Parathyroid adenoma (tissue), 2 donors: ENCODE results near the gene SUPT3H.
"Not testable (repeated sequence)": the region's sequence is repeated elsewhere in the genome, so short reads cannot be mapped to it uniquely, and the experiment has no call there.

Source experiments
- H2AFZ ChIP-seq: fragments of 300-600 bp; sonication (generic); one replicate; pipeline ENCODE4 v1.7.0; 2017; ENCODE audit warnings: antibody characterized with exemption, mild to moderate bottlenecking
- H3K27ac ChIP-seq: fragments of 300-600 bp; sonication (generic); one replicate; pipeline ENCODE4 v1.7.0; 2017
- H3K27me3 ChIP-seq: fragments of 300-600 bp; sonication (generic); one replicate; pipeline ENCODE4 v1.7.0; 2017; ENCODE audit warnings: low read length; ENCODE audit not compliant: control insufficient read depth, insufficient read depth
- H3K36me3 ChIP-seq: fragments of 300-600 bp; sonication (generic); one replicate; pipeline ENCODE4 v1.7.0; 2017; ENCODE audit warnings: low read length; ENCODE audit not compliant: control insufficient read depth, insufficient read depth
- H3K4me1 ChIP-seq: fragments of 300-600 bp; sonication (generic); one replicate; pipeline ENCODE4 v1.7.0; 2017; ENCODE audit warnings: control low read depth
- H3K4me2 ChIP-seq: fragments of 300-600 bp; sonication (generic); one replicate; pipeline ENCODE4 v1.7.0; 2017; ENCODE audit warnings: low read length
- H3K4me3 ChIP-seq: fragments of 300-600 bp; sonication (generic); one replicate; pipeline ENCODE4 v1.7.0; 2017; ENCODE audit warnings: low read depth, low read length
- H3K79me2 ChIP-seq: fragments of 300-600 bp; sonication (generic); one replicate; pipeline ENCODE4 v1.7.0; 2017; ENCODE audit warnings: control low read depth
- H3K9ac ChIP-seq: fragments of 300-600 bp; sonication (generic); one replicate; pipeline ENCODE4 v1.7.0; 2017; ENCODE audit warnings: mild to moderate bottlenecking
- H3K9me3 ChIP-seq: fragments of 300-600 bp; sonication (generic); one replicate; pipeline ENCODE4 v1.7.0; 2017; ENCODE audit warnings: low read length; ENCODE audit not compliant: control insufficient read depth
- TF ChIP-seq, protein P1 (sequence below): fragments of 300-600 bp; sonication (generic); IDR thresholded peaks from one replicate; pipeline ENCODE4 v1.7.0; 2017; ENCODE audit warnings: antibody characterized with exemption, mild to moderate bottlenecking
- donor health status: primary hyperparathyroidism.

SUPT3H gene

DNA sequence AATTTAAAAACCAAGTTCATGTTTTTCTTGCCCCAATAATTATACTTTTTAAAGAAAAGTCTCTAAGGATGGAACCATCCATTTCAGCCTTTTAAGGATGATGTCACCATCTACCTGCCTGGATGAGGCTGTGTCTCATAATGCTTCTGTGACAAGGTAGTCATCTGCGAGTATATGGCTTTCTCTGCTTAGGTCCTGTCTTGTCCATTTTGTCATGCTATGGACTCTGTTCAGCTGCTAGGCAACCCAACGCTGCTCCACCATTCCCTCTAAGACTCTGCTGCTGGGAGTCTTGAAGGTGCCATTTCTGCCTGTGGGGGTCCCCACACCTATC lies 509.4 kb downstream of the SUPT3H start:
- Histone ChIP-seq H3K4me1 (no peaks in the 10 kb centered on the region), H3K4me3 (no peak overlapping the region), H3K79me2 (no peaks in the 10 kb centered on the region), H3K4me2 (no peak overlapping the region), H3K27me3 (no peaks in the 10 kb centered on the region), H3K27ac (no peak overlapping the region), H3K9me3 (no peaks in the 10 kb centered on the region), H3K36me3 (no peaks in the 10 kb centered on the region), H3K9ac (no peak overlapping the region), H2AFZ (no peak overlapping the region)
- TF ChIP-seq, protein P1, sequence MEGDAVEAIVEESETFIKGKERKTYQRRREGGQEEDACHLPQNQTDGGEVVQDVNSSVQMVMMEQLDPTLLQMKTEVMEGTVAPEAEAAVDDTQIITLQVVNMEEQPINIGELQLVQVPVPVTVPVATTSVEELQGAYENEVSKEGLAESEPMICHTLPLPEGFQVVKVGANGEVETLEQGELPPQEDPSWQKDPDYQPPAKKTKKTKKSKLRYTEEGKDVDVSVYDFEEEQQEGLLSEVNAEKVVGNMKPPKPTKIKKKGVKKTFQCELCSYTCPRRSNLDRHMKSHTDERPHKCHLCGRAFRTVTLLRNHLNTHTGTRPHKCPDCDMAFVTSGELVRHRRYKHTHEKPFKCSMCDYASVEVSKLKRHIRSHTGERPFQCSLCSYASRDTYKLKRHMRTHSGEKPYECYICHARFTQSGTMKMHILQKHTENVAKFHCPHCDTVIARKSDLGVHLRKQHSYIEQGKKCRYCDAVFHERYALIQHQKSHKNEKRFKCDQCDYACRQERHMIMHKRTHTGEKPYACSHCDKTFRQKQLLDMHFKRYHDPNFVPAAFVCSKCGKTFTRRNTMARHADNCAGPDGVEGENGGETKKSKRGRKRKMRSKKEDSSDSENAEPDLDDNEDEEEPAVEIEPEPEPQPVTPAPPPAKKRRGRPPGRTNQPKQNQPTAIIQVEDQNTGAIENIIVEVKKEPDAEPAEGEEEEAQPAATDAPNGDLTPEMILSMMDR = no peak

DNA sequence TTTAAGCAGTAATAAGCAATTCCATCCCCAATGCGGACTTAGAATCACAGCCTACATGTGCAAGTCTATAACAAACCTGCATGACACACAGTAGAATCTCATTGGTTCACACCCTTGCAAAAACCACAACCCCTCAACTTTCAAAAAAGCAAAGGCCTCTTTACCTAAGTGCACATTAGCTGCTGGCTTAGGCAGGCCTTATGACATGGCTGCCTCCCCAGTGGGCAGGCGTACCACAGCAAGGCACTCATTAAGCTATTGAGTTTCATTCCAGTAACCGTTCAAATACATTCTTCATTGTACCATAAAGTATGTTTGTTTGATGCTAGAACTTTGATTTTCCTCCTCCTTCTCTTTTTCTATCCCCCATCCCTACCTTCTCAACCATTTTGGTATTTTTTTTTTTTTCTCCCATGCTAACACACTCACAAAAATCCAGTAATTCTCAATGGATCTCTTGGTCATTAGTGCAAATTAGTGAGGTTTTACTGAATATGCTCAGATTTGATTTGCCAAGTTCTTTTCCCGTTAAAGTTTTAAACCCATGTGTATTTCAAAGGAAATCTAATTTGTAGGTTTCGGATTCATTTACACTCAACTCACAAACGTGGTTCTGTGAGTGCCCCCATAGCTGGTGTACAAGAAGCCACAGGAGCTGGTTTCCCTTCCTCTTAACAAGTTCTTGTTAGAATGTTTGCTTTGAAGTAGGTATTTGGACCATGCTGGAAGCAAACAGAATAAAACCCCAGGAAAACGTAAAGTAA lies 510.0 kb downstream of the SUPT3H start:
- Histone ChIP-seq H3K4me3 (no peak overlapping the region), H3K36me3 (no peaks in the 10 kb centered on the region), H3K27me3 (no peaks in the 10 kb centered on the region), H3K4me1 (no peaks in the 10 kb centered on the region), H3K79me2 (no peaks in the 10 kb centered on the region), H3K9me3 (no peaks in the 10 kb centered on the region), H3K27ac (no peak overlapping the region), H3K9ac (no peak overlapping the region), H2AFZ (no peak overlapping the region), H3K4me2 (no peak overlapping the region)
- TF ChIP-seq, protein P1 = no peak

DNA sequence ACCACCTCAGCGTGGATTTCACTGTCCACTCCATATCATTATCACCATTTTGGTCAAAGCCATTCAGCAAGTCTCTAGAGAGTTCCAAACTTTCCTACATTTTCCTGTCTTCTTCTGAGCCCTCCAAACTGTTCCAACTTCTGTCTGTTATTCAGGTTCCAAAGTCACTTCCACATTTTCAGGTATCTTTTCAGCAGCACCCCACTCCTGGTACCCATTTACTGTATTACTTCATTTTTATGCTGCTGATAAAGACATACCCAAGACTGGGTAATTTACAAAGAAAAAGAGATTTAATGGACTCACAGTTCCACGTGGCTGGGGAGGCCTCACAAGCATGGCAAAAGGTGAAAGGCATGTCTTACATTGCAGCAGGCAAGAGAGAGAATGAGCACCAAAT lies 512.5 kb downstream of the SUPT3H start:
- not testable (repeated sequence) for H3K79me2 ChIP-seq, H3K4me1 ChIP-seq, H3K4me3 ChIP-seq, H2AFZ ChIP-seq, H3K4me2 ChIP-seq, H3K27me3 ChIP-seq, H3K9ac ChIP-seq, H3K9me3 ChIP-seq, H3K27ac ChIP-seq, H3K36me3 ChIP-seq

DNA sequence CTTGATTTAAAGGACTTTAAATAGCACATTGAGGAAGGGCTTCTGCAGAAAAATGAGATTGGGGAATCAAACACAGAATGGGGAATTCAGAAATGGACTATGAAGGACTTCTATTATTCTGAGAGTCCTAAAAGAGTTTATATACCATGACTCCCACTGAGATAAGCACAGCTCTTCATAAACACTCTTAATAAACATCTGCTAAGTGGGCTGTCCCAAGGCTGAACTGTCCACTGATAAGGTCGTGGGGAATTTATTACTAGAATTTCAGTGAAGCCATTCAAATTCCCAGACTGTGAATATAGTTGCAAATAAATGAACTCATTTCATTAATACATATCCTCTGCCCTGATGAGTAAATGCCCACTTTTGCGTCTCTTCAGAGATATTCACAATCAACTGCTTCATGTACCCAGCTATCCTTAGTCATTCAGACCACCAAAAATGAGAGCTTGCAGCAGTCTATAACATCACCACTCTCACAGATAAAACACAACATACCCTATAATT lies 517.8 kb downstream of the SUPT3H start:
- no peak overlapping the region for H3K4me2 ChIP-seq
- H3K9me3 ChIP-seq = no peaks in the 10 kb centered on the region
- H2AFZ ChIP-seq = no peak overlapping the region
- no peaks in the 10 kb centered on the region for H3K4me1 ChIP-seq
- no peak overlapping the region for H3K4me3 ChIP-seq
- H3K27me3 ChIP-seq = no peaks in the 10 kb centered on the region
- H3K9ac ChIP-seq = no peak overlapping the region
- no peaks in the 10 kb centered on the region for H3K36me3 ChIP-seq
- no peaks in the 10 kb centered on the region for H3K79me2 ChIP-seq
- H3K27ac ChIP-seq = no peak overlapping the region
- TF ChIP-seq, protein P1 = no peak

DNA sequence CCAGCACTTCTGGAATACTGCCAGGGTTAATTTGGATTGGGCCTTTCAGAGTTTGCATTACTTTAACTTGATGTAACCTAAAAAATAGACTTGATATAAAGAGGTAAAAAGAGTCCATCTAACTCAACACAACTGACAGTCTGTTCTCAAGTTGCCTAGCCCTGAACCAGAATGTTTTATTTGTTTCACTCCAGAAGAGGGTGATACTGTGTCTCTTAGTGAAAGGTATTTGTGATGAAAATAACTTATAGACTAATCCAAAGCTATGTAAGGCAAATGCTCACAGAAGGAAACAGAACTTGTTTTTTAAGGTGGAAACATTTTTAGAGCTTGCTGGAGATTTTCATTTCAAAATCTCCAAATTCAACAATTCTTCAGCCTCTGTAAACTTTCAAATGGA lies 518.7 kb downstream of the SUPT3H start:
- no peak overlapping the region for H2AFZ ChIP-seq
- H3K9ac ChIP-seq = no peak overlapping the region
- no peaks in the 10 kb centered on the region for H3K27me3 ChIP-seq
- no peak overlapping the region for H3K4me3 ChIP-seq
- no peaks in the 10 kb centered on the region for H3K9me3 ChIP-seq
- TF ChIP-seq, protein P1 = no peak
- no peaks in the 10 kb centered on the region for H3K4me1 ChIP-seq
- H3K27ac ChIP-seq = no peak overlapping the region
- no peak overlapping the region for H3K4me2 ChIP-seq
- H3K36me3 ChIP-seq = no peaks in the 10 kb centered on the region
- H3K79me2 ChIP-seq = no peaks in the 10 kb centered on the region
